GM13976 (cell line): ENCODE results near the gene MUC4.
"Not testable (repeated sequence)": the region's sequence is repeated elsewhere in the genome, so short reads cannot be mapped to it uniquely, and the experiment has no call there.

Experiments used
- DNase-seq: peaks from one replicate; pipeline ENCODE4 v3.0.0; 2012; ENCODE audit warnings: low spot score
- CTCF ChIP-seq: IDR thresholded peaks from 2 replicates; pipeline ENCODE4 v1.5.1; 2012; ENCODE audit warnings: borderline replicate concordance, mild to moderate bottlenecking; ENCODE audit not compliant: insufficient read depth; ENCODE audit errors: extremely low read depth, missing control alignments, control extremely low read depth
- in situ Hi-C: fragments of 300-500 bp; cut with MboI; formaldehyde crosslinking; loops from one replicate; pipeline ENCODE4 v1.12.0; 2022; ENCODE audit warnings: low sequenced_read_pairs, mixed read lengths, inconsistent platforms; ENCODE audit not compliant: unreplicated experiment

The MUC4 gene

GRCh38 chr3:195748661-195749060 is 63.1 kb downstream of the MUC4 start:
- peak; percentile 51 for DNase-seq
- in situ Hi-C loops: no loop called here
- no peak for TF ChIP-seq CTCF

DNA sequence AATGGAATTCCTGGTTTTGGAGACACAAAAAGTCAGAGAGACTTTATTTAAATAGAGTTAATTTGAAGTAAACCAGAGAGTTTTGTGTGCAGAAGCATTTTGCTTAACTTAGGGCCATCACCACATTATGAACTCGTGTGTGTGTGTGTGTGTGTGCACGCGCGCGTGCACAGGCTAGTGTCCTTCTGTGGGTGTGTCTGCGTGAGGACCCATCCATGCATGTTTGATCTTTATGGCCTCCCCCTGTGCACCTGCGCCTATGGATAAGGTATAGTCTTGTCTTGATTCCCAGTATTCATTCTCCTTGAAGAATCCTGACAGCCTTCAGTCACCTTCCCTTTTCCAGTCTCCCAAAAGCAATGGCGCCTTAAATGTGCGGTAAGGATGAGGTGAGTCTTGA is 65.0 kb downstream of the MUC4 start:
- no peak for TF ChIP-seq CTCF
- in situ Hi-C loops: no loop called here
- no peak for DNase-seq

DNA sequence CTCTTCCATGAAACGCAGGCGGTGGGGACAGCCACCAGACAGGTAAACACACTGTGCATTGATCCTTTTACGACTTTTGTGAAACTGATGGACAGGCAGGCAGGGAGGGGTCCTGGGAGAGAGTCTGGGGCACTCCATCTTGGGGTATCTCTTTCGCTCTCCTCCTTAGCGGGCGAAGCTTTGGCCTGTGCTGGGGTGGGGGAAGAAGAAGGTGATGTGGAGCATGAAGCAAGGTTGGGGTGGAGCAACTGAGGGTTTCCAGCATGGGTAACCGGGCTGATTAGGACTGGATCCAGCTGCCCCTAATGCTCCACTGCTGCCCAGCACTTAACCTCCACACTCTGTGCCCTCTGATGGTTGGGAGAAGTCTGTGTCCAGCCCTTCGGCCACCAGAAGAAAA is 65.4 kb downstream of the MUC4 start:
- in situ Hi-C loops: no loop called here
- no peak for DNase-seq
- TF ChIP-seq CTCF: no peak

- in situ Hi-C loops: no loop called here
- TF ChIP-seq CTCF: no peak
- DNase-seq: no peak
Measured at GRCh38 chr3:195744437-195744836, 67.3 kb downstream of the MUC4 start.

DNA sequence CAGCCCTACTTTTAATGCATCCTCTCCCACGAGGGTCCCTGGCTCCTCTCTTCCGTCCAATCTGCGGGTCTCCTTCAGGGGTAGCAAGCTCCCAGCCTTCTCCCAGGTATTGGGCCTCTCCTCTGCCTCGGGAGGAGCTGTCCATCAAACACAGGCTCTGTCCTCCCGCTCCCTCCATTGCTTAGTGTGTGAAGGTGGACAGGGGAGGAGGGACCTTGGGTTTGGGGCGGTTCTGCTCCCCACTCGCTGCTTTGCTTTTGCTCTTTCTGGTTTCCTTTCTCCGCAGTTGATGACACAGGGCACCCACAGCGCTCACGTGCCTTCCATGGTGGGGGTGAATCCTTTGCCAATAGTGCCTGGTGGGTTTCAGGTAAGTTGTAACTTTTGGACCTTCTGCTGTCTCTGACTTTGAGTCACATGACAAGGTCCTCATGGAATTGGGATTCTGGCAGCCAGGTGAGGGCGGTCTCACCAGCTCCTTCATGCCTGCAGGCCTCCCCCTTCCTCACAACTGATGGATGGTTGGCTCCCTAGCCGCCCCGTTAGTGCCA is 72.1 kb downstream of the MUC4 start:
- DNase-seq: no peak
- in situ Hi-C loops: no loop called here
- no peak for TF ChIP-seq CTCF

DNA sequence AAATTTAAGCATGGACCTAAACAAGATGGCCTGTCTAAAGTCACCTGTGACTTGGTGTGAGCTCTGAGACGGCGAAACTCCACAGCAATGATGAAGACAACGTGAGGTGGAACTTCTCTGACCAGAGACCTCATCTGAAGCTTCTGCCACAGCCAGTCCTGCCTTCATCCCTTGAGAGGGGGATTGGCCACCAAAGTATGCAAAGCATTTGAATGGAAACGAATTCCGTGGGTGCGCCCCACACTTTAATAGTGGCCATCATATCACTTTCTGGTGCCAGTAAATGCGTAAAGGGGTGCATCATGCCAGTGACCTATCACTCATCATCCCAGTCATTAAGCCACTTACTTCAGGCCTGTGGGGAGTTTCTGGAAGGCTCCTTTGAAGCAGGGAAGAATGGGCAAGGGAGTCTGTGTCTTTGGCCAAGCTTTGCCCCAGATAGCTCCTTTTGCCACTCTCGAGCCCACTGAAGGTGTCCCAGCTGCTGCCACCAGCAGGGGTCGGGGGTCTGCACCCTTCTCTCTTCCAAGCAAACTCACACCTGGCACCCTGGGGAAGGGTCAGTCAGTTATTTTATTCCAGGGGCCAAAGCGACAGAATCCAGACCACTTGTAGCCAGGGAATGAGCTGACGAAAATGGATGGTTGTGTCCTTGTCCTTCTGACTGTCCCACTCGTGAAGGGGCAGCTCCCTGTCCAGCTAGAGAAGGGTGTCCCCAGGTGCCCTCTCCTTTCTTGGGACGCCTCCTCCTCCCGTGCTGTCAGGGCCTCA is 73.3 kb downstream of the MUC4 start:
- no peak for TF ChIP-seq CTCF
- no peak for DNase-seq
- in situ Hi-C loops: no loop called here

GRCh38 chr3:195737782-195738181 is 73.9 kb downstream of the MUC4 start:
- in situ Hi-C loops, DNase-seq: not testable (repeated sequence)
